Measurements from ENCODE around the gene PPP1R12B. TPM values are rescaled to one million over a fixed set of nuclear protein-coding genes. Genes with fewer than 3 reads are reported as not detected.
"Not testable (repeated sequence)": the region's sequence is repeated elsewhere in the genome, so short reads cannot be mapped to it uniquely, and the experiment has no call there.

Gene PPP1R12B
- total RNA-seq, 1 donor from 2014 or later: 44.9 TPM

GRCh38 chr1:202367271-202367670, 18.8 kb downstream of the PPP1R12B start:
- no peak for DNase-seq (ENCODE audit: low spot score, unreplicated experiment)
- H3K4me1 Mint-ChIP-seq (ENCODE audit: low read depth): peaks cover 1% of the 10 kb centered on the region
- no peak for TF ChIP-seq CTCF (IDR thresholded peaks at IDR 0.05; ENCODE audit: unreplicated experiment)
- no peak overlapping the region for H3K27ac Mint-ChIP-seq
- H3K36me3 Mint-ChIP-seq (ENCODE audit: insufficient read depth): no peaks in the 10 kb centered on the region
- no peaks in the 10 kb centered on the region for H3K27me3 Mint-ChIP-seq
- H3K4me3 Mint-ChIP-seq (ENCODE audit: low read depth): no peak overlapping the region
- no peaks in the 10 kb centered on the region for H3K9me3 Mint-ChIP-seq (ENCODE audit: low read depth)

- not testable (repeated sequence) for H3K4me3 Mint-ChIP-seq (ENCODE audit: low read depth); H3K9me3 Mint-ChIP-seq (ENCODE audit: low read depth); DNase-seq (ENCODE audit: low spot score, unreplicated experiment); H3K36me3 Mint-ChIP-seq (ENCODE audit: insufficient read depth); H3K4me1 Mint-ChIP-seq (ENCODE audit: low read depth); H3K27ac Mint-ChIP-seq; H3K27me3 Mint-ChIP-seq
Observed at GRCh38 chr1:202370906-202371305, 22.4 kb downstream of the PPP1R12B start.

DNA sequence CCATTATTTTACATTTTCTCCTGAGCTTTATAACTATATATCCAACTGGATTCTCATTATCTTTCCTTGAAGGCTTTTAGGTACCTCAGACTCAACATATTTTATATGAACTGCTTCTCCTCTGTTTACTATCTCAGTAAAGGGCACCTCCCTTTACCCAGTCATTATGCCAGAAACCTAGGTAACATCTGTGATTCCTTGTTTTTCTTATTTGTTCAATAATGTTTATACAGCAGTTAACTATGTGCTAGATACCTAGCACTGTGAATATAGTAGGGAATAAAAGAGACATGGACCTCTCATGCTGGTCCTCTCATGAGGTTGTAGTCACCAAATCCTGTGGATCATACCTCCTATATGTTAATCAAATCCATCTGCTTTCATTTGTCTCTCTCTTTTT, 25.6 kb downstream of the PPP1R12B start:
- Mint-ChIP-seq H3K27me3 (no peaks in the 10 kb centered on the region), H3K36me3 (ENCODE audit: insufficient read depth) (peaks cover 13% of the 10 kb centered on the region), H3K4me3 (ENCODE audit: low read depth) (no peak overlapping the region), H3K27ac (no peak overlapping the region), H3K9me3 (ENCODE audit: low read depth) (peaks cover 10% of the 10 kb centered on the region), H3K4me1 (ENCODE audit: low read depth) (peaks cover 5% of the 10 kb centered on the region)
- no peak for DNase-seq (ENCODE audit: low spot score, unreplicated experiment)
- no peak for TF ChIP-seq CTCF (IDR thresholded peaks at IDR 0.05; ENCODE audit: unreplicated experiment)

DNA sequence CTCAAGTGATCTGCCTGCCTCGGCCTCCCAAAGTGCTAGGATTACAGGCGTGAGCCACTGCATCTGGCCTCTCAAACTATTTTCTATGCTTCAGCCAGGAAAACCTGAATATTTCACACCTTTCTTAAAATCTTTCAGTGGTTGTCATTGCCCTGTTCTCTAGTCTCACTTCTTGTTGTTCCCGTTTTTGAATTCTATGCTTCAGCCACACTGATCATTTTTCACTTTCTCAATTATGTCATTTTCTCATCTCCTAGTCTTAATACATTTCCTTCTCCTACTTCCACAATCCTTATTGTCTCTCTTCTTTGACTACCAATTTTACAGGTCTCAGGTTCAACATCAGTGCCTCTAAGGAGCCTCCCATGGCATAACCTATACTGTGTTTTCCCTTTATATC, 26.7 kb downstream of the PPP1R12B start:
- not testable (repeated sequence) for H3K9me3 Mint-ChIP-seq (ENCODE audit: low read depth); H3K4me3 Mint-ChIP-seq (ENCODE audit: low read depth); DNase-seq (ENCODE audit: low spot score, unreplicated experiment); H3K27me3 Mint-ChIP-seq
- Mint-ChIP-seq H3K27ac (peak overlapping the region; percentile 51), H3K36me3 (ENCODE audit: insufficient read depth) (peaks cover 13% of the 10 kb centered on the region), H3K4me1 (ENCODE audit: low read depth) (peaks cover 10% of the 10 kb centered on the region)

DNA sequence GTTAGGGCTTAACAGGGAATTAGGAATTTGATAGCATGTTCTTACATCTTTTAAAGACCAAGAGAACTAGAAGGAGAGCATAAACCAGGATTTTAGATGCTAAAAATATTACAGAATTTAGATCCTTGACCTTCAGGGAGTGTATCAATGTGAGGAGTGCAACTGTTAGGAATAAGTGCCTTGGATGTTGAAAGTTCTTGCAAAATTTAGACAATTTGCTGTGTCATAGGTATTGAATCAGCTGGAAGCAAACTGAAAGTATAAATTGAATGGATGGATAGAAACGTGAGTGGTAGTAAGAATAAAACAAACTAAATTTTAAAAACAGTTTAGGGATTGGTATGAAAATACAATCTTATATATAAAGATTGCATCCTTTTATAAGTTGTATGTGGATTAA, 27.7 kb downstream of the PPP1R12B start:
- H3K4me3 Mint-ChIP-seq (ENCODE audit: low read depth): no peak overlapping the region
- peaks cover 20% of the 10 kb centered on the region for H3K4me1 Mint-ChIP-seq (ENCODE audit: low read depth)
- no peak for TF ChIP-seq CTCF (IDR thresholded peaks at IDR 0.05; ENCODE audit: unreplicated experiment)
- H3K9me3 Mint-ChIP-seq (ENCODE audit: low read depth): peaks cover 10% of the 10 kb centered on the region
- no peak overlapping the region for H3K27ac Mint-ChIP-seq
- no peak for DNase-seq (ENCODE audit: low spot score, unreplicated experiment)
- no peaks in the 10 kb centered on the region for H3K27me3 Mint-ChIP-seq
- peaks cover 13% of the 10 kb centered on the region for H3K36me3 Mint-ChIP-seq (ENCODE audit: insufficient read depth)

GRCh38 chr1:202379884-202380529, 31.5 kb downstream of the PPP1R12B start:
- Mint-ChIP-seq H3K4me1 (ENCODE audit: low read depth) (peaks cover 18% of the 10 kb centered on the region), H3K36me3 (ENCODE audit: insufficient read depth) (peaks cover 13% of the 10 kb centered on the region), H3K27ac (peak overlapping the region; percentile 34)
- H3K4me3 Mint-ChIP-seq (ENCODE audit: low read depth); DNase-seq (ENCODE audit: low spot score, unreplicated experiment); H3K9me3 Mint-ChIP-seq (ENCODE audit: low read depth); H3K27me3 Mint-ChIP-seq: not testable (repeated sequence)
- TF ChIP-seq CTCF (IDR thresholded peaks at IDR 0.05; ENCODE audit: unreplicated experiment): peak; percentile 47

DNA sequence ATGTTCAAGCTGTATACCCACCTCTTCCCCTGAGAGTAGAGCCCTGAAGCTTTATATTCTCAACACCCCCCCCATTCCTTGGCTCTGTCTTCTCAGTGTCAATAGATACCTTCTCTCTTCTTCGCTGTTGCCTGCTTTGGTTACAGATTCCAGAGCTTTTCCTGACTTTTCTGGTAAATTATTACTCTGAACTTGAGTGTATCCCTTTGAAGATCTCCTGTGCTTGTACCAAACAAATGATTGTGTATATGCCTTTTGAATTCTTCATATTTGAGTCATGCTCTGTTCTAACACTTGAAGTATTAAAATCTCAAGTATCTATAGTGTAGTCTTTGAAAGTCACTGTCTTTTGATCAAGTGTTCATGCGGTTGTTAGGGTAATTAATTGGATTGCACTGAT, 32.0 kb downstream of the PPP1R12B start:
- H3K27me3 Mint-ChIP-seq; DNase-seq (ENCODE audit: low spot score, unreplicated experiment); H3K9me3 Mint-ChIP-seq (ENCODE audit: low read depth); H3K4me3 Mint-ChIP-seq (ENCODE audit: low read depth): not testable (repeated sequence)
- Mint-ChIP-seq H3K27ac (peak overlapping the region; percentile 49), H3K36me3 (ENCODE audit: insufficient read depth) (peaks cover 11% of the 10 kb centered on the region), H3K4me1 (ENCODE audit: low read depth) (peaks cover 16% of the 10 kb centered on the region)

- not testable (repeated sequence) for H3K4me3 Mint-ChIP-seq (ENCODE audit: low read depth)
Observed at GRCh38 chr1:202381867-202382266, 33.4 kb downstream of the PPP1R12B start.

GRCh38 chr1:202395831-202396230, 47.3 kb downstream of the PPP1R12B start:
- not testable (repeated sequence) for H3K9me3 Mint-ChIP-seq (ENCODE audit: low read depth); H3K4me3 Mint-ChIP-seq (ENCODE audit: low read depth); H3K27me3 Mint-ChIP-seq; DNase-seq (ENCODE audit: low spot score, unreplicated experiment); H3K27ac Mint-ChIP-seq; H3K36me3 Mint-ChIP-seq (ENCODE audit: insufficient read depth); H3K4me1 Mint-ChIP-seq (ENCODE audit: low read depth)

More at GRCh38 chr1:202381867-202382266, 33.4 kb downstream of the PPP1R12B start:
- Mint-ChIP-seq H3K4me1 (ENCODE audit: low read depth) (peaks cover 16% of the 10 kb centered on the region), H3K36me3 (ENCODE audit: insufficient read depth) (peaks cover 10% of the 10 kb centered on the region)
- not testable (repeated sequence) for H3K27me3 Mint-ChIP-seq; DNase-seq (ENCODE audit: low spot score, unreplicated experiment); H3K9me3 Mint-ChIP-seq (ENCODE audit: low read depth); H3K27ac Mint-ChIP-seq

Measured in progenitor cell of endocrine pancreas (in vitro differentiated cells).